Activated CD8-positive, alpha-beta memory T cell treated with anti-CD3 and anti-CD28 coated beads for 24 hours (primary cell): ENCODE data around the gene SNAPC4.

Experiments
- DNase-seq: peaks from one replicate; pipeline ENCODE4 v3.0.0-alpha.2; 2020

The SNAPC4 gene

DNA sequence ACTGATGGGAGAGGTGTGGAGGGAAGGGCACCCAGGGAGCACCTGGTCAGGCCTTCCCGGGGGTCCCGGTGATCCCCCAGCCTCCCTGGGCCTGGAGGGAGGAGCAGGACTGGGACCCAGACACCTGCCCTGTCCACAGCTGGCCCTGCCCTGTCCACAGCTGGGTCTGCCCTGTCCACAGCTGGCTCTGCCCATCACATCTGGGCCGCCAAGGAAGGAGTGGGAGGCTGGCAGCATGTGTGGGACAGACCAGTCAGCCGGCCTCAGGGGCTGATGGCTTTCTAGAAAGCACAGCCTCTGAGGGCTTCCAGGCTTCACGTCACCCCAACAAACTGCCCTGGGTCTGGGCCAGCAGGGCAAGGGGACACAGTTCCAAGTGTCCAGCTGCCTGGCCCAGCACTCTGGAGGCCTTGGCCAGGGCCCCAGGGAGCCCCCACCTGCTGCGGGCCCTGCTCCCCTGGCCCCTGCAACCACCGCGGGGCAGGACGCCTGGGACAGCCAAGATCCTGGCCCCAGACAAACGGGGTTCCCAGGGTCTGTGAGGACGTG, 48.6 kb downstream of the SNAPC4 start:
- no peak for DNase-seq
